ENCODE measurements around the gene SCG5. TPM values are rescaled to one million over a fixed set of nuclear protein-coding genes. Genes with fewer than 3 reads are reported as not detected.
A peak's percentile ranks its signal among the peaks of the same experiment; 100 is the strongest.

SCG5 gene
- total RNA-seq, 2 donors from 2014 or later: 4.9 to 9.5 TPM

- intact Hi-C loops (cut with DNase I, micrococcal nuclease): no loop called here
- ATAC-seq: no peak
- DNase-seq: no peak
Observed at GRCh38 chr15:32716216-32716914, 74.9 kb downstream of the SCG5 start.

DNA sequence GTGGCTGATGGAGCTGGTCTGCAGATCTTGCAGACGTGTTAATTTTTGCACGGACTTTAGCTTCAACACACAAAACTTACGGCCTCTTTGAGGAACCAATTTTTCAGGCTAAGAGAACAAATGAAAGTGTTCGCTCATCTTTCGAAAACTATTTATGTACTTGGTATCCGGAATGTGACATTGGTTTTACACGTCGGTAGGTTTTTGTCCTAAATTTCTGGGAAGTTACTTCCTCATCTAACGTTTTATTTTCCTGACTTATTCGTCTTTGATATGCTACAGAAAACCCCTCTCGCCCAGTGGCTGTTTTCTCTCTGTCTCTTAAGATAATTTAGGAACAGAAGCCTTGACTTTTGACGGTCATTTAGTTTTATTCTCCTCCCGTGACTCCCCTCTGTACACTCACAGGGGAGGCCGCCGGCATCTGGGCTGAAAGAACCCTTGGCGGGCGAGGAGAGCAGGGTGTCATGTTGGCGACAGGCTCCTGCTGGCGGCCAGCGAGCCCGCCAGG, 75.5 kb downstream of the SCG5 start:
- DNase-seq: no peak
- no peak for ATAC-seq
- intact Hi-C loops (cut with DNase I, micrococcal nuclease): no loop called here

GRCh38 chr15:32717426-32718226, 76.1 kb downstream of the SCG5 start, which contains the start of gene GREM1:
TSS of gene GREM1 (plus strand) at chr15:32718004. CDS start at chr15:32730691, 12,687 bp downstream.
- DNase-seq: peak in 1 of 2 donors; percentile 31
- peak; percentile 47 for ATAC-seq
- intact Hi-C loops (cut with DNase I, micrococcal nuclease): no loop called here

- intact Hi-C loops (cut with DNase I, micrococcal nuclease): no loop called here
- DNase-seq (peak; percentile 34 to 41), ATAC-seq (peak; percentile 83)
Observed at GRCh38 chr15:32718227-32718820, 76.8 kb downstream of the SCG5 start.

GRCh38 chr15:32718821-32719716, 77.6 kb downstream of the SCG5 start:
- DNase-seq: peak in 1 of 2 donors; percentile 29

GRCh38 chr15:32721596-32721995, 80.1 kb downstream of the SCG5 start:
- intact Hi-C loops (cut with DNase I, micrococcal nuclease): no loop called here

More at GRCh38 chr15:32718821-32719716, 77.6 kb downstream of the SCG5 start:
- peak; percentile 62 for ATAC-seq
- intact Hi-C loops (cut with DNase I, micrococcal nuclease): no loop called here

GRCh38 chr15:32722136-32722535, 80.6 kb downstream of the SCG5 start:
- ATAC-seq: no peak
- DNase-seq: no peak
- intact Hi-C loops (cut with DNase I, micrococcal nuclease): no loop called here

More at GRCh38 chr15:32721596-32721995, 80.1 kb downstream of the SCG5 start:
- DNase-seq (no peak), ATAC-seq (no peak)

GRCh38 chr15:32723171-32723948, 81.8 kb downstream of the SCG5 start:
- DNase-seq: no peak
- ATAC-seq: no peak
- intact Hi-C loops (cut with DNase I, micrococcal nuclease): no loop called here

- ATAC-seq (no peak), DNase-seq (no peak)
- intact Hi-C loops (cut with DNase I, micrococcal nuclease): no loop called here
Observed at GRCh38 chr15:32729700-32730395, 88.3 kb downstream of the SCG5 start.

- peak; percentile 87 to 96 for DNase-seq
- intact Hi-C loops (cut with DNase I, micrococcal nuclease): no loop called here
Observed at GRCh38 chr15:32730677-32731654, 89.5 kb downstream of the SCG5 start.

GRCh38 chr15:32732574-32733157, 91.2 kb downstream of the SCG5 start:
- no peak for ATAC-seq
- intact Hi-C loops (cut with DNase I, micrococcal nuclease): no loop called here

More at GRCh38 chr15:32730677-32731654, 89.5 kb downstream of the SCG5 start:
- ATAC-seq: peak; percentile 100

GRCh38 chr15:32733281-32733680, 91.8 kb downstream of the SCG5 start:
- no peak for ATAC-seq
- DNase-seq: no peak
- intact Hi-C loops (cut with DNase I, micrococcal nuclease): no loop called here

More at GRCh38 chr15:32732574-32733157, 91.2 kb downstream of the SCG5 start:
- no peak for DNase-seq

DNA sequence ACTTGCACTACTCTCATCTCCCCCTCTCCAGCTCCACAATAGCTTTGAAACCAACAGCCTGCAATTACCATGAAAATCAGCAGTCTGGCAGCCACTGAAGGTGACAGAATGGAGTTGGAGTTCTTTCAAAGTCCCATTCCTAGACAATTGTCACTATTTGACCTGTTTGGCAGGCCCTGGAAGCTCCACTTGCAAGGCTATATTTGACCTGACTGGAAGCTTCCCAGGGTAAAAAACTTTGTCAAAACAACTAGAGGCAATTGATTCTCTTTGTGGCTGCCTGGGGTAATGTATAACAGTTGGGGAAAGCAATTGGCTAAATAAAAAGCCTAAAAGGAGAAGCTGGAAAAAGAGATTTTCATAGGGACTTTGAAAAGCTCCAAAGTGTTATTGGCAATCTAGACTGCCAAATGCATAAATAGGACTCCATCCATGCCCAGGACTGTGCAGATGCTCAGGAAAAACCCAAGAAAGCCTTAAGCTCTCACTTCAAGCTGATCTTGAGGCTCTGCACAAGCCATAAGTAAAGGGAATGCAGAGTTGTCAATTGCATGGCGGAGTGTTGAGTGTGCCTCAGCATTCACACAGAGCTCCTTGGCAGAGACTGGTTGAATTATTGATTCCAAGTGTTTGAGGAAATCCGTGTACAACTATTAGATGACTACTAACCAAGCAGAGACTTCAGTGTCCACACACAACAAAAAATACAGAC, 94.6 kb downstream of the SCG5 start:
- ATAC-seq (no peak), DNase-seq (no peak)
- intact Hi-C loops (cut with DNase I, micrococcal nuclease): no loop called here

DNA sequence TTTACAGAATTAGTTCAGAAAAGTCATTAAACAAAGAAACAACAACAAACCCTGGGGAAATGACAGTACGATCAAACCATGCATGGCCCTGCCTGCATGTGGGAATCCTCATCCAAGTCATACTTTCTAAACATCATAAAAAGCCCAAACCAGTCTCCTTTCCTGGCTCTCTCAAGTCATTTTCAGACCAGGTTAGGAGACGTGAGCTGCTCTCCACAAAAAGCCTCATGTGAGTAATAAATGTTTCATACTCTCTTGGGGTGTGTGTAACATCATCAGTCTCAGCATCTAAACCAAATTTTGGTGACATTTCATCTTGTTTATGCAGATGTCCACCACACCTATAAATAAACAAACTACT, 95.2 kb downstream of the SCG5 start:
- ATAC-seq (no peak), DNase-seq (no peak)
- intact Hi-C loops (cut with DNase I, micrococcal nuclease): no loop called here

DNA sequence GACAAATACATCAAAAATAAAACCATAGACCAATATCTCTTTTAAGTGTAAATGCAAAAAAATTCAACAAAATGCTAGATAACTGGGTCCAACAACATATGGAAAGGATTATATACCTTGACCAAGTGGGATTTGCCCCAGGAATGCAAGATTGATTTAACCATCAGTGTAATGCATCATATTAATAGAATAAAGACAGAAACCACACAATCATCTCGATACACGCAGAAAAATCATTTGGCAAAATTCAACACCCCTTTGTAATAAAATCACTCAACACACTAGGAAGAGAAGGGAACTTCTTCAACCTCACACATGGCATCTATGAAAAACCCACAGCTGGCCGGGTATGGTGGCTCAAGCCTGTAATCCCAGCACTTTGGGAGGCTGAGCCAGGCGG, 95.8 kb downstream of the SCG5 start:
- no peak for DNase-seq
- ATAC-seq: no peak
- intact Hi-C loops (cut with DNase I, micrococcal nuclease): no loop called here
